SU-DHL-6 (cell line): ENCODE results near the gene NPAS3.

Experiments used
- H2AFZ ChIP-seq: fragments of 200-600 bp; sonication (generic); 2 replicates; pipeline ENCODE4 v1.6.1; 2014; ENCODE audit warnings: low read depth, mild to moderate bottlenecking, moderate library complexity, mixed read lengths, antibody characterized with exemption, low read length; ENCODE audit not compliant: severe bottlenecking
- H3F3A ChIP-seq: fragments of 200-600 bp; shearing (Covaris generic); 2 replicates; pipeline ENCODE4 v1.6.0; 2016; ENCODE audit warnings: antibody characterized with exemption, mild to moderate bottlenecking; ENCODE audit not compliant: insufficient read depth
- H3K27ac ChIP-seq: fragments of 200-600 bp; sonication (generic); 2 replicates; pipeline ENCODE4 v1.5.1; 2016; ENCODE audit warnings: low read depth, mild to moderate bottlenecking, low read length, moderate library complexity, mixed read lengths
- H3K27me3 ChIP-seq: fragments of 200-600 bp; sonication (generic), shearing (Covaris generic); 2 replicates; pipeline ENCODE4 v1.6.0; 2014; ENCODE audit warnings: mild to moderate bottlenecking, low read length
- H3K36me3 ChIP-seq: fragments of 200-600 bp; sonication (generic); 2 replicates; pipeline ENCODE4 v1.6.1; 2014; ENCODE audit warnings: mild to moderate bottlenecking, low read length, mixed read lengths
- H3K4me2 ChIP-seq: fragments of 300-600, 200-600 bp; shearing (Covaris generic), sonication (generic); 2 replicates; pipeline ENCODE4 v1.6.0; 2014; ENCODE audit warnings: low read length, low read depth, mild to moderate bottlenecking; ENCODE audit not compliant: poor library complexity, severe bottlenecking
- H3K4me3 ChIP-seq: fragments of 200-600 bp; sonication (generic); 2 replicates; pipeline ENCODE4 v1.5.1; 2014; ENCODE audit warnings: antibody characterized with exemption, low read length, mild to moderate bottlenecking, mixed read lengths; ENCODE audit not compliant: insufficient read depth, poor library complexity, severe bottlenecking
- H3K79me2 ChIP-seq: fragments of 200-600 bp; sonication (generic); 2 replicates; pipeline ENCODE4 v1.6.1; 2014; ENCODE audit warnings: mild to moderate bottlenecking, low read length, moderate library complexity; ENCODE audit not compliant: insufficient read depth
- H3K9ac ChIP-seq: fragments of 200-600 bp; sonication (generic); 2 replicates; pipeline ENCODE4 v1.7.0; 2014; ENCODE audit warnings: mild to moderate bottlenecking, low read length
- H3K9me2 ChIP-seq: fragments of 200-600 bp; sonication (generic); replicated peaks from 2 replicates; pipeline ENCODE4 v1.6.1; 2014; ENCODE audit warnings: low read length; ENCODE audit not compliant: insufficient read depth
- H3K9me3 ChIP-seq: fragments of 200-600 bp; sonication (generic); 2 replicates; pipeline ENCODE4 v1.6.1; 2014; ENCODE audit warnings: low read length, mixed read lengths; ENCODE audit not compliant: insufficient read depth
- H4K20me1 ChIP-seq: fragments of 200-600 bp; sonication (generic); 2 replicates; pipeline ENCODE4 v1.6.1; 2014; ENCODE audit warnings: low read depth, mild to moderate bottlenecking, antibody characterized with exemption, low read length, moderate library complexity, mixed read lengths
- CTCF ChIP-seq: fragments of 200-600 bp; sonication (generic); IDR thresholded peaks from one replicate; pipeline ENCODE4 v1.5.1; 2017; ENCODE audit warnings: antibody characterized with exemption, mild to moderate bottlenecking, low read length, moderate library complexity; ENCODE audit not compliant: insufficient read depth, poor library complexity, severe bottlenecking
- EZH2phosphoT487 ChIP-seq: fragments of 200-600 bp; sonication (generic), shearing (Covaris generic); conservative IDR thresholded peaks from 2 replicates; pipeline ENCODE4 v1.6.1; 2018; ENCODE audit warnings: mild to moderate bottlenecking, antibody characterized with exemption, low read length, moderate library complexity, mixed read lengths

The NPAS3 gene

DNA sequence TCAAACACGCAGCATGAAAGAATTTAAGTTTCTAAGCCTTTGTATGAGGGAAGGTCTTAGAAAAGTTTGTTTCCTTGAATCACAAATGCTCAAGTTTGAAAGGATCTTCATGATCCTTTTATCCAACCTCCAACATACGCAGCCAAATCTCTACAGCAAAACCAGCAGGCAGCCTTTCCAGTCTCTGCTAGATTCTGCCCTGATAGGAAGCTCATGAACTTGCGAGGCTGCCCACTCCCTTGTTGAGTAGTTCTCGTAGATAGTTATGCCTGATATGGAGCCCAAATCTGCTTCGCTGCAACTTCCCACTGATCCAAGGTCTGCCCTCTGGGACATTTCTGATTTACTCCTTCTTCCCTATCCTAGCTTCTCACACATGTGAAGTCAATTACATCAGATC, 739.3 kb downstream of the NPAS3 start:
- no peaks in the 10 kb centered on the region for H3K36me3 ChIP-seq
- H3F3A ChIP-seq: no peaks in the 10 kb centered on the region
- no peaks in the 10 kb centered on the region for H3K9me2 ChIP-seq
- H3K27me3 ChIP-seq: no peaks in the 10 kb centered on the region
- H2AFZ ChIP-seq: no peak overlapping the region
- TF ChIP-seq EZH2phosphoT487 (no peak), CTCF (no peak)
- H3K4me2 ChIP-seq: no peak overlapping the region
- H3K79me2 ChIP-seq: no peaks in the 10 kb centered on the region
- H3K9me3 ChIP-seq: no peaks in the 10 kb centered on the region
- no peak overlapping the region for H3K4me3 ChIP-seq
- H4K20me1 ChIP-seq: no peaks in the 10 kb centered on the region
- no peak overlapping the region for H3K27ac ChIP-seq
- no peak overlapping the region for H3K9ac ChIP-seq

DNA sequence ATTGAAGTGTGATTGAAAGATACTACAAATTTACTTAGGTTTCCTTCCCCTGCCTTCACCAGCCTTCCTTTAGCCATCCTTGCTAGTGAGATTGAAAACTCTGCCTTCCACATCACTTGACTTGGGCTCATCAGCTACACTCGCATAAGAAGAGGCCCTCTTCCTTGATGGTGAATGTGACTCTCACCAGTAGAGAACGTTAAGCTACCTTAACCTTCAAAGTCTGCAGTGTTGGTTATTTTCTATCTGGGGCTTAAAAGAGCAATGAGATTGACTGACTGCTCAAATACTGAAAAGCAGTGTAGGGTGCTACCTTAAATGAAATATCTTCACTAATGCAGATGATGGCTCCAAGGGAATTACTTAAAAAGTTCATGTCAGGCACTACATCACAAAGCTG, 740.3 kb downstream of the NPAS3 start:
- H3K79me2 ChIP-seq: no peaks in the 10 kb centered on the region
- TF ChIP-seq CTCF: no peak
- TF ChIP-seq EZH2phosphoT487: no peak
- H3K9me2 ChIP-seq: no peaks in the 10 kb centered on the region
- no peaks in the 10 kb centered on the region for H4K20me1 ChIP-seq
- H3K9ac ChIP-seq: no peak overlapping the region
- H3K27ac ChIP-seq: no peak overlapping the region
- H3K9me3 ChIP-seq: no peaks in the 10 kb centered on the region
- H2AFZ ChIP-seq: no peak overlapping the region
- H3K4me3 ChIP-seq: no peak overlapping the region
- H3F3A ChIP-seq: no peaks in the 10 kb centered on the region
- no peak overlapping the region for H3K4me2 ChIP-seq
- no peaks in the 10 kb centered on the region for H3K36me3 ChIP-seq
- no peaks in the 10 kb centered on the region for H3K27me3 ChIP-seq

DNA sequence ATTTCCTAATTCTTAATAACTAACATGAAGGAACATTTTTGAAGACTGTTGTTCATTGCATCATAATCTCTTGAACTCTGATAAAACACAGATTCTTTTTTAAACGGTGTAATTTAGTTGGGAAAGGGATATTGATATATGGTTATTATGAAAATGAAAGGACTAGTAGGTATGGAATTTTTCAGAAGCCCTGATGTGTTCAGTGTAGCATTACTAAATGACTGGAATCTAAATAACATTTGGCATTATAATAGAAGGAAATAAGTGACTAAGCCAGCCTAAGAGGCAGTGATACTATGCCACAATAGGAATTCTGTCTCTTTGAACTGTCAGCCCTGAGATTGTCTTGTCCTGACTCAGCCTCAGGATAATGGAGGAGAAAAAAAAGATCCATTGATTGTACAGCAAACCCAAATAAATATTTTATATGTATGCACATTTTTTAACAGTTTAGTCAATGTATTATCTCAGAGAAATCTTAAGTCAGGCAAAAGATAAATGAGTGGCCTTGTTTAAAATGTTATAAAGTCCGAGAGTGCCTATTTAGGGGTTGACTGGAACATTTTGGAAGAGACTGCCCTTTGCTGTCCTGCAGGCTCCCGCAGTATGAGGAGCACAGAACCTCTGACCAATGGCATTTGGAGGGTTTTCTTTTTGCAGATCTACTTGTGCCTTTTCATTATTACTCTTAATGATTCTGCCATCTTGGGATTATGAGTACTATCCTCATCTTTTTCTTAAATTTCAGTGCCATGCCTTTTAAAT, 741.0 kb downstream of the NPAS3 start:
- Histone ChIP-seq H3K36me3 (no peaks in the 10 kb centered on the region), H3K4me2 (no peak overlapping the region), H3K4me3 (no peak overlapping the region), H3K27me3 (no peaks in the 10 kb centered on the region), H4K20me1 (no peaks in the 10 kb centered on the region), H2AFZ (no peak overlapping the region), H3F3A (no peaks in the 10 kb centered on the region), H3K9ac (no peak overlapping the region), H3K9me2 (no peaks in the 10 kb centered on the region), H3K27ac (no peak overlapping the region), H3K9me3 (no peaks in the 10 kb centered on the region), H3K79me2 (no peaks in the 10 kb centered on the region)
- no peak for TF ChIP-seq EZH2phosphoT487
- no peak for TF ChIP-seq CTCF
